ENCODE measurements around the gene TET2.

The TET2 gene

DNA sequence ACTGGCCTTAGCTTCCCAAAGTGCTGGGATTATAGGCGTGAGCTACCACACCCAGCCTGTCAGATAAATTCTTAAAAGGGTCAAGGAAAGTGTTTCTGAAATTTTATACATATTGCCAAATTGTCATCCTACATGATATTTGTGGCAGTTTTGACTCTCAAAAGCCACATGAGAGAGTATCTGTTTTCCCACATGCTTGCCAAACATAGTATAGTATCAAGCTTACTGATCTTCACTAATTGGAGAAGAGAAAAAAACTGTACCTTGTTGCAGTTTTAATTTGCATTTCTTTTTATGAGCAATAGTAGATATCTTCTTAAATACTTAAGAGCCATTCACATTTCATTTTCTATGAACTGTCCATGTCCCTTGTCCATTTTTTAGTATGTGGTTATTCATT, 83.6 kb downstream of the TET2 start:
- in situ Hi-C loops (cut with HindIII; ENCODE audit: low sequenced_read_pairs): no loop called here

DNA sequence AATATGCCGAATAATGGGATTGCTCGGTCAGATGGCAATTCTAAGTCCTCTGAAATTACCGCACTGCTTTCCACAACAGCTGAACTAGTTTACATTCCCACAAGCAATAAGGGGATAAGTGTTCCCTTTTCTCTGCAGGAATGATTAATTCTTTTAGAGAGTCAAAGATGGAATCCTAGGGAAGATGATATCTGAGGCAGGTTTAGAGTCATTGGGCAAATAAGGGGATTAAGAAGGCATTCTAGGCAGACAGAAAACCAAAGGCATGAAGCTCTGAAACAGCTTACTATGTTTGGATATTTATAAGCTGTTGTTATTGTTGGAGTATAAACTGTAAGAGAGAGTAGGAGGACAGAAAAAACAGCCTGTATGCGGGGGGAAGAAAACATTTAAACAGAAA, 85.7 kb downstream of the TET2 start:
- in situ Hi-C loops (cut with HindIII; ENCODE audit: low sequenced_read_pairs): no loop called here

DNA sequence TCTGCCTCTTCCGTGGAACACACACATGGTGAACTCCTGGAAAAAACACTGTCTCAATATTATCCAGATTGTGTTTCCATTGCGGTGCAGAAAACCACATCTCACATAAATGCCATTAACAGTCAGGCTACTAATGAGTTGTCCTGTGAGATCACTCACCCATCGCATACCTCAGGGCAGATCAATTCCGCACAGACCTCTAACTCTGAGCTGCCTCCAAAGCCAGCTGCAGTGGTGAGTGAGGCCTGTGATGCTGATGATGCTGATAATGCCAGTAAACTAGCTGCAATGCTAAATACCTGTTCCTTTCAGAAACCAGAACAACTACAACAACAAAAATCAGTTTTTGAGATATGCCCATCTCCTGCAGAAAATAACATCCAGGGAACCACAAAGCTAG, 87.9 kb downstream of the TET2 start:
- in situ Hi-C loops (cut with HindIII; ENCODE audit: low sequenced_read_pairs): no loop called here

DNA sequence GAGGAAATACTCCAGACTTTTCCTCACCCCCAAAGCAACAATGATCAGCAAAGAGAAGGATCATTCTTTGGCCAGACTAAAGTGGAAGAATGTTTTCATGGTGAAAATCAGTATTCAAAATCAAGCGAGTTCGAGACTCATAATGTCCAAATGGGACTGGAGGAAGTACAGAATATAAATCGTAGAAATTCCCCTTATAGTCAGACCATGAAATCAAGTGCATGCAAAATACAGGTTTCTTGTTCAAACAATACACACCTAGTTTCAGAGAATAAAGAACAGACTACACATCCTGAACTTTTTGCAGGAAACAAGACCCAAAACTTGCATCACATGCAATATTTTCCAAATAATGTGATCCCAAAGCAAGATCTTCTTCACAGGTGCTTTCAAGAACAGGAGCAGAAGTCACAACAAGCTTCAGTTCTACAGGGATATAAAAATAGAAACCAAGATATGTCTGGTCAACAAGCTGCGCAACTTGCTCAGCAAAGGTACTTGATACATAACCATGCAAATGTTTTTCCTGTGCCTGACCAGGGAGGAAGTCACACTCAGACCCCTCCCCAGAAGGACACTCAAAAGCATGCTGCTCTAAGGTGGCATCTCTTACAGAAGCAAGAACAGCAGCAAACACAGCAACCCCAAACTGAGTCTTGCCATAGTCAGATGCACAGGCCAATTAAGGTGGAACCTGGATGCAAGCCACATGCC, 89.7 kb downstream of the TET2 start:
- in situ Hi-C loops (cut with HindIII; ENCODE audit: low sequenced_read_pairs): no loop called here

DNA sequence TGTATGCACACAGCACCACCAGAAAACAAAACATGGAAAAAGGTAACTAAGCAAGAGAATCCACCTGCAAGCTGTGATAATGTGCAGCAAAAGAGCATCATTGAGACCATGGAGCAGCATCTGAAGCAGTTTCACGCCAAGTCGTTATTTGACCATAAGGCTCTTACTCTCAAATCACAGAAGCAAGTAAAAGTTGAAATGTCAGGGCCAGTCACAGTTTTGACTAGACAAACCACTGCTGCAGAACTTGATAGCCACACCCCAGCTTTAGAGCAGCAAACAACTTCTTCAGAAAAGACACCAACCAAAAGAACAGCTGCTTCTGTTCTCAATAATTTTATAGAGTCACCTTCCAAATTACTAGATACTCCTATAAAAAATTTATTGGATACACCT, 90.2 kb downstream of the TET2 start:
- in situ Hi-C loops (cut with HindIII; ENCODE audit: low sequenced_read_pairs): no loop called here

DNA sequence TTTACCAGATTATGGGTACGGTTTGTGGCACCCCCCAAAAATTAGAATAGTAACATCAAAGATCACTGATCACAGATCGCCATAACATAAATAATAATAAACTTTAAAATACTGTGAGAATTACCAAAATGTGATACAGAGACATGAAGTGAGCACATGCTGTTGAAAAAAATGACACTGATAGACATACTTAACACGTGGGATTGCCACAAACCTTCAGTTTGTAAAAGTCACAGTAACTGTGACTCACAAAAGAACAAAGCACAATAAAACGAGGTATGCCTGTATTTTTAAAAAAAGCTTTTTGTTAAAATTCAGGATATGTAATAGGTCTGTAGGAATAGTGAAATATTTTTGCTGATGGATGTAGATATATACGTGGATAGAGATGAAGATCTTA, 93.4 kb downstream of the TET2 start:
- in situ Hi-C loops (cut with HindIII; ENCODE audit: low sequenced_read_pairs): no loop called here

DNA sequence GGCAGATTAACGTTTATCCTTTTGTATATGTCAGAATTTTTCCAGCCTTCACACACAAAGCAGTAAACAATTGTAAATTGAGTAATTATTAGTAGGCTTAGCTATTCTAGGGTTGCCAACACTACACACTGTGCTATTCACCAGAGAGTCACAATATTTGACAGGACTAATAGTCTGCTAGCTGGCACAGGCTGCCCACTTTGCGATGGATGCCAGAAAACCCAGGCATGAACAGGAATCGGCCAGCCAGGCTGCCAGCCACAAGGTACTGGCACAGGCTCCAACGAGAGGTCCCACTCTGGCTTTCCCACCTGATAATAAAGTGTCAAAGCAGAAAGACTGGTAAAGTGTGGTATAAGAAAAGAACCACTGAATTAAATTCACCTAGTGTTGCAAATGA, 94.8 kb downstream of the TET2 start:
- in situ Hi-C loops (cut with HindIII; ENCODE audit: low sequenced_read_pairs): no loop called here

DNA sequence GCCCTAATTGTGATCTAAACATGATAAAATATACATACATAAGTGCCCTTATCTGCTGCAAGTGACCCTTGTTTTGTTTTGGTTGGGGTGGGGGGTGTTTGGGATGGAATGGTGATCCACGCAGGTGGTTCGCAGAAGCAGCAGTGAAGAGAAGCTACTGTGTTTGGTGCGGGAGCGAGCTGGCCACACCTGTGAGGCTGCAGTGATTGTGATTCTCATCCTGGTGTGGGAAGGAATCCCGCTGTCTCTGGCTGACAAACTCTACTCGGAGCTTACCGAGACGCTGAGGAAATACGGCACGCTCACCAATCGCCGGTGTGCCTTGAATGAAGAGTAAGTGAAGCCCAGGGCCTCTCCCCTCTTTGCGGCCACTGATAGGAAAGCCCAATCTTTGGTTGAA, 96.8 kb downstream of the TET2 start:
- in situ Hi-C loops (cut with HindIII; ENCODE audit: low sequenced_read_pairs): no loop called here

DNA sequence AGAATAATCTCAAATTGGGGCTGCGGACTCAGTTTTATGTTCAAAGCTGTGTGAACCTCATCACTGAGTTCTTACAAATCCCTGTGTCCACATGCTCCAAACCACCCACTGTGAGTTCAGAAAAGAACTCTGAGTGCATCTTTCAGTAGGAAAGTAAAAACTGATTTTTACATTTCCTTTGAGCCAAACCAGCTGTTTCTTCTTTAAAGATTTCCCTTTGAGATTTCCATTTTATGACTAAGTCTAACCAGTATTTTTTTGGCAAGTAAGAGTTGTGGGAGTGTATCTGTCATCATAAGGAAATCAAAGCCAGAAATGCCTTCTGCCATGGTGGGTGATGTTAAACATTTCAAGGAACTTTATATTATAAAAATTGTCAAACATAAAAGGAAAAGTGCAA, 100.0 kb downstream of the TET2 start:
- in situ Hi-C loops (cut with HindIII; ENCODE audit: low sequenced_read_pairs): no loop called here

DNA sequence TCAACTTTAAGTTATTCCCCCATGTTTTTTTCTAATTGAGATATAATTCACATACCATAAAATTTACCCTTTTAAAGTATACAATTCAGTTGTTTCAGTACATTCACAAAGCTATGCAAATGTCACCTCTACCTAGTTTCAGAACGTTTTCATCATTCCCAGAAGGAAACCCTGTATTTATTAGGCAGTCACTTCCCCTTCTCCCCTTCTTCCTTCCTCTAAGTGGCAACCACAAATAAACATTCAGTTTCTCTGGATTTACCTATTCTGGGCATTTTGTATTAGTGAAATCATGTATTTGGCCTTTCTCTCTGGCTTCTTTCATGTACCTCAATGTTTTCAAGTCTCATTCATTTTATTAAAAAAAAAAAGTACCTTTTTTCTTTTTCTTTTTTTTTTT, 101.9 kb downstream of the TET2 start:
- in situ Hi-C loops (cut with HindIII; ENCODE audit: low sequenced_read_pairs): no loop called here

DNA sequence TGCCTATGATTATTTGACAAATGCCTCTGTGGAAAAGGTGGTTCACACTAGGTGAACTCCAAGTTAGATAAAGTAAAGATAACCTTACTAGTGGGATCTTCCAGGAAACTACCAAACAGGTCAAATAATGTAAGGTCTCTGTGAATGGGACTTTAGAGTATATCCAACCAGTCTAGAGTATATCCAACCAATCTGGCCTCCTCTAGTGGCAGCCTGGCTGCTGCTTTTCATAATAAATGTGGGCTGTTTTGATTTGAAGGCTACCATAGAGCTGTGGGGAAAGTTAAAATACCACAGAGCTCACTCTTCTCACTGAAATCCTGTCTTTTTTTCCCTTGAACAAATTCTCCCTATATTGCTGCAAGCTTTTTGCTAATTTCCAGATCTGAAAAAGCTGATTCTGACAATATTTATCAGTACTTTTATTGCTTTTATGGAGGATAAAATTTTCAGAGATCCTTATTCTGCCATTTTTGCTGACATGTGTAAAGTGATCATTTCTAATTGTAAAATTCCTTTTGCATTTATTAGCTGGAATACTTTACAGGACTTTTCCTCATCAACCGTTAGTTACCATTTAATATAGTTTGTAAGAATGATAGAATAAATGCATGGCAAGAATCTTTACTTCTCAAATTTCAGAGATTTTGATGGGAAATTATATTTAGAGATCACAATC, 111.3 kb downstream of the TET2 start:
- in situ Hi-C loops (cut with HindIII; ENCODE audit: low sequenced_read_pairs): no loop called here

DNA sequence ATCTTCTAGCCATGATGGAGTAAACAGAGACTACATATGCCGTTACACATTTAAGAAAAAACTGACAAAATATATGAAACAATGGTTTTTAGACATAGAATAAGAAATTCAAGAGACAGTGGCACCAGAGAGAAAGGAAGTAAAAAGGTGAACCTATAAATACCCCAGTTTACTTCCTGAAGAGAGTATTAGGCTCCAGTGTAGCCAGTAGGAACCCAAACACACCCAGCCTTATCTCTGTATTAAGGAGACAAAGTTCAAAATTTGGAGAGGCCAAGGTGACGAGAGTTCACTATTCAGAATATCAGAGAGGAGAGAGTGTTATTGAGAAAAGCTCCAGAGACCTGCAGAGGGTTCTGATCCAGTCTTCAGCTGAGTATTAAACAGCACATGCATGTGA, 119.0 kb downstream of the TET2 start:
- in situ Hi-C loops (cut with HindIII; ENCODE audit: low sequenced_read_pairs): no loop called here

DNA sequence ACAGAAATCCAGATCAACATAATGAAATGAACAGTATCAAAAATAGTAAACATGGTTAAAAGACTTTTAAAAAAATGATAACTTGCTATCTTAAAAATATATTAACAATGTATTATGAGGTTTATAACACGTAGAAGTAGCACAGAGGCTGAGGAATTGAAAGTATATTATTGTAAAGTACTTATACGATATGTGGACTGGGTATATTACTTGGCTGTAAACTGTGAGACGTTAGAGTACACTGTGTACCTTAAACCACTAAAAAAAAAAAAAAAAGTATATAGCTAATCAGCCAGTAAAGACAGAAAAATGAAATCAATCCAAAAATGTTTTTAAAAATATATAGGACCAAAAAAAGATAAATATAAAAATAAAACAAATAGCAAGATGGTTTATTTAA, 120.6 kb downstream of the TET2 start:
- in situ Hi-C loops (cut with HindIII; ENCODE audit: low sequenced_read_pairs): no loop called here

DNA sequence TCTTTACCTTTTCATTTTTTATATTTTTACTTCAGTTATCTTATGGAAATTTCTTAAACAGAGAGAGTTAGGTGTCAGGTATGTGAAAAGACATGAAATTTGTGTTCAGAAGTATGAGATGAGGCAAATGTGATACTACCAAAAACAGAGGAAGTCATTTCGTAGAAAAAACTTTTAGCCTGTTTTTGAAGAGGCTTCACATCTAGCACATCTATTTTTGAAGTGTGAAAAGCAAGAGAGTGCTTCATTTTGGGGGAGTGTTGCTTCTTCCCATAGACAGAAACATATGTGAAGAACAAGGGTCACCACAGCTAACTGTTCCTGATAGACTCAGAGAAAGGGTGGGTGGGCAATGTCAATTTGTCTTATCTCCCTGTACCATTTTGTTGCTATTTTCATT, 125.3 kb downstream of the TET2 start:
- in situ Hi-C loops (cut with HindIII; ENCODE audit: low sequenced_read_pairs): no loop called here

DNA sequence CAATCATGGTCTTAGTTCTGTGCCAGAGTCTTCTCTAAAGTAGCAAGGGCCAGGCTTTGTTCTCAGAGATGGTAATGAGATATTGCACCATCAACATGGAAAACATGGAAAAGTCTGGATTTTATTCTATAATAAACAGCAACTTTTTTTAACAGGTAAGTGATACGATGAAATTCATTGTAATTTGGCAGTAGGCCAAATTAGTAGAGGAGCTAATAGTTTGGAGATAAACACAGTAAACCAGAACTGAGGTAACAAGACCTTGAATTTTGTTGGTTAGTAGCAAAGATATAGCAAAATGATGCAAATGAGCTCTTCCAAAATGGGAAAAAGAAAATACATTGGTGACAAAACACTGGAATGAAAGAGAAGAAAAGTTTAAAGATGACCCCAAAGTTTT, 126.6 kb downstream of the TET2 start:
- in situ Hi-C loops (cut with HindIII; ENCODE audit: low sequenced_read_pairs): no loop called here

DNA sequence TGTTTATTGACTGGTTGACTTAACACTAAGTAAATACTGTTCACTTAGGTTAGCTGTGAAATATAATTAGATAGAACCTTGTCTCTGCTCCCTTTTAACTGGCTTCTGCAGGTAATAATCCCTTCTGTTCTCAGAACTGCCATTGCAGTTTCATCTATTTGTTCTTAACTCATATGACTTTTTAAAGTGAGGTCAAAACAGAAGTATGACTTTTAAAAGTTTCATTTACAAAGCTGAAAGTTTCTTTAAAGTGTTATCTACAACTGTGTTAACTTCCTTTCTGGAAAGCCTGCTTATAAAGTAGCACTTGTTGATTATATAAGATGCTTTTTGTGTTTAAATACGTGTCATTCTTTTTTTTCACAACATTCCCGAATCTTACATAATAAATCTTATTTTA, 127.4 kb downstream of the TET2 start:
- in situ Hi-C loops (cut with HindIII; ENCODE audit: low sequenced_read_pairs): no loop called here

DNA sequence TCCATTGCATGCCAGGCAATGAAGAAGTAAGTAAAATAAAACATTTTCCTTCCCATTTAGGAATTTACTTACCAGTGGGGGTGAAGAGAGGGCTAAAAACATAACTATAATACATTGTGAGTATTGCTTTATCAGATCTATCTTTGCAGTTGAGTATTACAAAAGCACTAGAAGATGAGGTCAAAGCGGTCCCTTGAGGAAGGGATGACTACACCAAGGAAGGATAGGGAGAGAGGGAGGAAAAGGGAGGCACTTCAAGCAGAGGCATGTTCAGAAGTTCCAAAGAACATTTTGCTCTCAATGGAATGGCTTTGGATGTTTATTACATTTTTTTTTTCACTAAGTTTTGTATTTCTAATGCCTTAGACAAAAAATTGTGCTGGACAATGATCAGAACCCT, 127.8 kb downstream of the TET2 start:
- in situ Hi-C loops (cut with HindIII; ENCODE audit: low sequenced_read_pairs): no loop called here

DNA sequence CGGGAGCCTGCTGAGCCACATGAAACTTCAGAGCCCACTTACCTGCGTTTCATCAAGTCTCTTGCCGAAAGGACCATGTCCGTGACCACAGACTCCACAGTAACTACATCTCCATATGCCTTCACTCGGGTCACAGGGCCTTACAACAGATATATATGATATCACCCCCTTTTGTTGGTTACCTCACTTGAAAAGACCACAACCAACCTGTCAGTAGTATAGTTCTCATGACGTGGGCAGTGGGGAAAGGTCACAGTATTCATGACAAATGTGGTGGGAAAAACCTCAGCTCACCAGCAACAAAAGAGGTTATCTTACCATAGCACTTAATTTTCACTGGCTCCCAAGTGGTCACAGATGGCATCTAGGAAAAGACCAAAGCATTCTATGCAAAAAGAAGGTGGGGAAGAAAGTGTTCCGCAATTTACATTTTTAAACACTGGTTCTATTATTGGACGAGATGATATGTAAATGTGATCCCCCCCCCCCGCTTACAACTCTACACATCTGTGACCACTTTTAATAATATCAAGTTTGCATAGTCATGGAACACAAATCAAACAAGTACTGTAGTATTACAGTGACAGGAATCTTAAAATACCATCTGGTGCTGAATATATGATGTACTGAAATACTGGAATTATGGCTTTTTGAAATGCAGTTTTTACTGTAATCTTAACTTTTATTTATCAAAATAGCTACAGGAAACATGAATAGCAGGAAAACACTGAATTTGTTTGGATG, 129.9 kb downstream of the TET2 start:
- in situ Hi-C loops (cut with HindIII; ENCODE audit: low sequenced_read_pairs): no loop called here

DNA sequence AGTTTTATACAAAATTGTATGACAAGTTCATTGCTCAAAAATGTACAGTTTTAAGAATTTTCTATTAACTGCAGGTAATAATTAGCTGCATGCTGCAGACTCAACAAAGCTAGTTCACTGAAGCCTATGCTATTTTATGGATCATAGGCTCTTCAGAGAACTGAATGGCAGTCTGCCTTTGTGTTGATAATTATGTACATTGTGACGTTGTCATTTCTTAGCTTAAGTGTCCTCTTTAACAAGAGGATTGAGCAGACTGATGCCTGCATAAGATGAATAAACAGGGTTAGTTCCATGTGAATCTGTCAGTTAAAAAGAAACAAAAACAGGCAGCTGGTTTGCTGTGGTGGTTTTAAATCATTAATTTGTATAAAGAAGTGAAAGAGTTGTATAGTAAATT, 131.0 kb downstream of the TET2 start:
- in situ Hi-C loops (cut with HindIII; ENCODE audit: low sequenced_read_pairs): no loop called here

DNA sequence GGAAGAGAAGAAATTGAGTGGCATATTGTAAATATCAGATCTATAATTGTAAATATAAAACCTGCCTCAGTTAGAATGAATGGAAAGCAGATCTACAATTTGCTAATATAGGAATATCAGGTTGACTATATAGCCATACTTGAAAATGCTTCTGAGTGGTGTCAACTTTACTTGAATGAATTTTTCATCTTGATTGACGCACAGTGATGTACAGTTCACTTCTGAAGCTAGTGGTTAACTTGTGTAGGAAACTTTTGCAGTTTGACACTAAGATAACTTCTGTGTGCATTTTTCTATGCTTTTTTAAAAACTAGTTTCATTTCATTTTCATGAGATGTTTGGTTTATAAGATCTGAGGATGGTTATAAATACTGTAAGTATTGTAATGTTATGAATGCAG, 132.6 kb downstream of the TET2 start:
- in situ Hi-C loops (cut with HindIII; ENCODE audit: low sequenced_read_pairs): no loop called here

DNA sequence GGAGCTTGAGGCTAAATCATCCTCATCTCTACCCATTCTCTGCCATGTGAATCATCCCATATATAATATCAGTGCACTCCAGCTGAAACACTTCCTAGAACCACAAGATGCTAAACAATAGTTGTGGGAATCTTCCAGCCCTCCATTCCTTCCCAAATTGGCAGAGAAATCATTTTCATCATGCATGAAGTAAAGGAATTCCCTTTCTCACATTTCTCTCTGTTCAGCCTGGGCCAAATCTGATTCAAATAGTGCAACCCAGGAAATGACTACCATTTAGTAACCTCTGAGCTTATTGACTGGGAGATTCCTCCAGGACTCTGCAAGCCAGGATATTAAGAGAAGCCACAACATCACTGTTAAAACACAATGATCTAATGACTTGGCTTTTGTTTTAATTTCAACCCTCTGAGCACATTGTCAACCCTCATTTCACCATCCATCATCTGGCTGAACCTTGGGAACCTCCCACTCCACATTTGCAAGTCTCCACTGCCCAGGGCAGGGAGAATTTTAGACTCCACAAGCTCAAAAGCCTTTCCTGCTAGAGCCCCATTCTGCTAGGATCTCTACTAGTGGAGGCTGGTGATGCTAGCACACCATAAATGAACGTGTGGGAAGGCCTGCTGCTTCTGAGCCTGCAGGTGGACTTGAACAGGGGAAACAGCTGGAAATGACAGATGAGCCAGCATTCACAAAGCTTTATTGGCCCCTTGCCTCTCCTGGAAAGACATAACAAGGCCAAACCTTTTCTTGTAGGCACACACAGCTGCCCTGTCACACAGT, 133.9 kb downstream of the TET2 start:
- in situ Hi-C loops (cut with HindIII; ENCODE audit: low sequenced_read_pairs): no loop called here

DNA sequence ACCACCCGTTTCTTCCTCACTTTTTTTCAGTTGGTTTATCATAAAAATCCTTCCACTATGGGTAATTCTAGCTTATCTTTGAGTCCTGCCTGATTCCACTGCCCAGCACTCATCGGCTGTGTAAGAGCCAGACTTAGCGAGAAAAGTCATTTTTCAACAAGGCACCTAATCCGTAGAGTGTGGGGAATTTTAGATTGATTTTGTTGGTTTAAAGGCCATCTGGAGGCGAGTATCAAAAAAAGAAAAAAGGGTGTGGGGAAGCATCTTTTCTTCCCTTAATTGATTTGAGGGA, 134.4 kb downstream of the TET2 start:
- in situ Hi-C loops (cut with HindIII; ENCODE audit: low sequenced_read_pairs): no loop called here

Measured in DLD1 (cell line).